GM12872 (cell line): ENCODE measurements around the gene PTPRU.

Experiments used
- CTCF ChIP-seq: IDR thresholded peaks from 3 replicates; pipeline ENCODE4 v1.5.1; 2011; ENCODE audit warnings: low read depth, mild to moderate bottlenecking, low read length, moderate library complexity; ENCODE audit not compliant: insufficient read depth

The PTPRU gene

DNA sequence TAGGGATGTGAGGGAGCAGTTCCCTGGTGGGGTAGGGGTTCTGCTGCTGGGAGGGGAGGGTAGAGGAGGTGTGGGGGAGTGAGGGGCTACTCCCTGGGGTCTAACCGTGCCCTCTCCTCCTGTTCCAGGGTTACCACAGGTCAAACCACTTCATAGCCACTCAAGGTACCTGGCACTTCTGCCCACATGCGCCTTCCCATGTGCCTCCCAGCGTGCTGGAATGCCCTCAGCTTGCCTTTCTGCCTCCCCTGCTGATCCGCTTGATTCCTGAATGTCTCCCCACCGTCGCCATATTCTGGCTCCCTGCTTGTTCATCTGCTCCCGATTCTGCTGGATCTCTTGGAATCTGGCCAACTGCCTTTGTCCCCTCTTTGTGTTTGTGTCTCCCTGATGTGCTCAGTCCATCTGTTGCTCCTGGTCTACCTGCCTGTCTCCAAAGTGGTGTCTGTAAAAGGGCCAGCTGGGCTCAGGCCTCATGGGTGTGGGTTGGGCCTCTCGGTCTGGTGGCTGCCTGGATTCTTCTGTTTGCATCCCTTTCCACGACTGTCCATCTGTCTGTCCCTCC, 74.4 kb downstream of the PTPRU start:
- no peak for TF ChIP-seq CTCF

- TF ChIP-seq CTCF, result no peak
These were observed 75.2 kb downstream of the PTPRU start for GRCh38 chr1:29311352-29312030.

- no peak for TF ChIP-seq CTCF
These were observed 76.4 kb downstream of the PTPRU start for GRCh38 chr1:29312469-29313461.

DNA sequence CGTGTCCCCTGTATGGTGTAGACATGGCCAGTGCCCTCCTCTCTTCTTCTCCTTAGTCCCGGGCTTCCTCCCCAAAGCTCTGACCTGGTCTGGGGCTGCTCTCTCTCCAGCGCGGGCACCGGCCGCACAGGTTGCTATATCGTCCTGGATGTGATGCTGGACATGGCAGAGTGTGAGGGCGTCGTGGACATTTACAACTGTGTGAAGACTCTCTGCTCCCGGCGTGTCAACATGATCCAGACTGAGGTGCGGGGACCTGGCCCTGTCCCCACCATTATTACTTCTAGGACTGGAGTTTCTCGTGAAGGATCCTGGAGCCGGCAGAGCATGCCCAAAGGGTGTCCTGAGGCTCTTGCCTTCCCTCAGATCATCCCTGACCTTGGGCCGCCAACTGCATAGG, 78.9 kb downstream of the PTPRU start:
- no peak for TF ChIP-seq CTCF

GRCh38 chr1:29315876-29316275, 79.6 kb downstream of the PTPRU start:
- TF ChIP-seq CTCF, result no peak

DNA sequence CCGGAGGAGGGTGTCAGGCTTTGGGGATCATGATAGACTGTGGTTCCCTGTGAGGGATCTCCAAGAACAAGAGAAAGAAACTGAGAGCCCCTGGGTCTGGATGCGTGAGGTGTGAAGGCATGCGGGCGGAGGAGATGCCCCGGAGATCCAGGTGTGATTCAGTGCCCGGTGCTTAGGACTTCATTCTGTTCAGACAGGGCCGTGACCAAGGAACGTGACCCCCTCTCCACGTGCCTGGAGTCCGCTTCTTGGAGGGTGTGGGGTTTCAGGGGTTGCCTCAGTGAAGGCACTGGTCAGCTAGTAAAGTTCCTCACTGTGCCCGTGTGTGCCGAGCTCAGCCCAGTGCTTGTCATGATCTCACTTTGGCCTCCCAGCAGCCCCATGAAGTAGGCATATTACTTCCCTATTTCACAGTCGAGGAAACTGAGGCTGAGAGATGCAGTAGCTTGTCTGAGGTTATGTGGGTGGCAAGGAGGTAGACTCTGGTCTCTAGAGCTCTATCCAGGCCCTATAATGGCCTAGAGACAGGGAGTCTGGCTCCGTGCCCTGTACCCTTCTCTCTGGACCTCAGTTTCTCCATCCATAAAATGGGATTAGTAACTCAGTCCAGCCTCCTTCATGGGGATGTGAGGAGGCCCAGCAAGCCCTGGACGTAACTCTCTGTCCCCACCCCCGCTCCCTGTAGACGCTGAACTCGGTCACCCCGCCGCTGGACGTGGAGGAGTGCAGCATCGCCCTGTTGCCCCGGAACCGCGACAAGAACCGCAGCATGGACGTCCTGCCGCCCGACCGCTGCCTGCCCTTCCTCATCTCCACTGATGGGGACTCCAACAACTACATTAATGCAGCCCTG, 81.0 kb downstream of the PTPRU start:
- TF ChIP-seq CTCF, result no peak
